A673 (cell line): ENCODE results near the gene RGS6. TPM values are rescaled to one million over a fixed set of nuclear protein-coding genes. Genes with fewer than 3 reads are reported as not detected.

ENCODE experiments used
- BruUV-seq: library from RNA; stranded (reverse); fragments of 400-500 nt; replicated peaks from 2 replicates; lab custom pipeline; 2021; lab: Mats Ljungman, UMichigan
- CTCF ChIA-PET: fragments of 300-600 bp; sonication (Branson Sonifier 250); formaldehyde crosslinking; loops from one replicate; lab custom pipeline; 2022; ENCODE audit warnings: antibody characterized with exemption; lab: Charles Lee
- POLR2A ChIA-PET: fragments of 300-600 bp; sonication (Branson Sonifier 250); formaldehyde crosslinking; loops from one replicate; lab custom pipeline; 2022; ENCODE audit warnings: antibody characterized with exemption; ENCODE audit not compliant: low non-redundant PET; lab: Charles Lee
- DNase-seq: peaks from one replicate; pipeline ENCODE4 v3.0.0-alpha.2; 2015; ENCODE audit warnings: low spot score
- H3K27ac ChIP-seq: fragments of 200-600 bp; sonication (generic); 2 replicates; pipeline ENCODE4 v1.5.1; 2016; ENCODE audit warnings: mixed run types, low read depth, mild to moderate bottlenecking, mixed read lengths, antibody characterized with exemption, low read length; ENCODE audit not compliant: poor library complexity, severe bottlenecking
- H3K27me3 ChIP-seq: fragments of 200-600 bp; sonication (generic); replicated peaks from 2 replicates; pipeline ENCODE4 v1.6.1; 2017; ENCODE audit warnings: mixed run types, low read depth, mild to moderate bottlenecking, mixed read lengths, antibody characterized with exemption, low read length; ENCODE audit not compliant: insufficient read depth, poor library complexity
- H3K36me3 ChIP-seq: fragments of 200-600 bp; sonication (generic); 2 replicates; pipeline ENCODE4 v1.6.1; 2016; ENCODE audit warnings: mixed run types, mild to moderate bottlenecking, mixed read lengths, antibody characterized with exemption, low read length; ENCODE audit not compliant: insufficient read depth, poor library complexity, severe bottlenecking
- H3K4me1 ChIP-seq: fragments of 200-600 bp; sonication (generic); 2 replicates; pipeline ENCODE4 v1.6.1; 2017; ENCODE audit warnings: mixed run types, mild to moderate bottlenecking, mixed read lengths, antibody characterized with exemption, low read length; ENCODE audit not compliant: insufficient read depth, poor library complexity, severe bottlenecking
- H3K4me3 ChIP-seq: fragments of 200-600 bp; sonication (generic); 2 replicates; pipeline ENCODE4 v1.5.1; 2016; ENCODE audit warnings: low read depth, mixed run types, mild to moderate bottlenecking, mixed read lengths, low read length; ENCODE audit not compliant: poor library complexity, severe bottlenecking
- H3K9me3 ChIP-seq: fragments of 200-600 bp; sonication (generic); 2 replicates; pipeline ENCODE4 v1.6.1; 2016; ENCODE audit warnings: mixed run types, low read depth, mild to moderate bottlenecking, mixed read lengths, antibody characterized with exemption, low read length; ENCODE audit not compliant: poor library complexity, severe bottlenecking
- EZH2 ChIP-seq: fragments of 200-600 bp; sonication (generic); IDR thresholded peaks from 2 replicates; pipeline ENCODE4 v1.6.1; 2017; ENCODE audit warnings: borderline replicate concordance, low read depth, mild to moderate bottlenecking, mixed read lengths, antibody characterized with exemption, low read length; ENCODE audit not compliant: poor library complexity, severe bottlenecking
- intact Hi-C: fragments of 100-400 bp; cut with micrococcal nuclease; formaldehyde crosslinking; loops from one replicate; pipeline ENCODE4 v1.10.0; 2022; ENCODE audit not compliant: unreplicated experiment
- total RNA-seq: library from RNA; stranded (reverse); gene quantifications from 2 replicates; pipeline ENCODE4 v1.2.3, GENCODE V29; 2021
- TF ChIP-seq, protein P1 (sequence below): fragments of 300-800, 200-600 bp; sonication (generic); conservative IDR thresholded peaks from 2 replicates; pipeline ENCODE4 v1.5.1; 2017; ENCODE audit warnings: low read depth, mild to moderate bottlenecking, antibody characterized with exemption, low read length, moderate library complexity, mixed read lengths

RGS6 gene
- total RNA-seq, 1 experiment from 2014 or later = not detected

GRCh38 chr14:72557671-72558070, 625.4 kb downstream of the RGS6 start:
- peaks cover 4% of the 10 kb centered on the region for H3K27me3 ChIP-seq
- no TSS peak for BruUV-seq
- no peaks in the 10 kb centered on the region for H3K4me1 ChIP-seq
- no peak overlapping the region for H3K27ac ChIP-seq
- no peak overlapping the region for H3K4me3 ChIP-seq
- CTCF ChIA-PET = no interaction called here
- DNase-seq = no peak
- TF ChIP-seq EZH2 = no peak
- TF ChIP-seq, protein P1, sequence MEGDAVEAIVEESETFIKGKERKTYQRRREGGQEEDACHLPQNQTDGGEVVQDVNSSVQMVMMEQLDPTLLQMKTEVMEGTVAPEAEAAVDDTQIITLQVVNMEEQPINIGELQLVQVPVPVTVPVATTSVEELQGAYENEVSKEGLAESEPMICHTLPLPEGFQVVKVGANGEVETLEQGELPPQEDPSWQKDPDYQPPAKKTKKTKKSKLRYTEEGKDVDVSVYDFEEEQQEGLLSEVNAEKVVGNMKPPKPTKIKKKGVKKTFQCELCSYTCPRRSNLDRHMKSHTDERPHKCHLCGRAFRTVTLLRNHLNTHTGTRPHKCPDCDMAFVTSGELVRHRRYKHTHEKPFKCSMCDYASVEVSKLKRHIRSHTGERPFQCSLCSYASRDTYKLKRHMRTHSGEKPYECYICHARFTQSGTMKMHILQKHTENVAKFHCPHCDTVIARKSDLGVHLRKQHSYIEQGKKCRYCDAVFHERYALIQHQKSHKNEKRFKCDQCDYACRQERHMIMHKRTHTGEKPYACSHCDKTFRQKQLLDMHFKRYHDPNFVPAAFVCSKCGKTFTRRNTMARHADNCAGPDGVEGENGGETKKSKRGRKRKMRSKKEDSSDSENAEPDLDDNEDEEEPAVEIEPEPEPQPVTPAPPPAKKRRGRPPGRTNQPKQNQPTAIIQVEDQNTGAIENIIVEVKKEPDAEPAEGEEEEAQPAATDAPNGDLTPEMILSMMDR = no peak
- H3K36me3 ChIP-seq = no peaks in the 10 kb centered on the region
- POLR2A ChIA-PET = no interaction called here
- H3K9me3 ChIP-seq = no peaks in the 10 kb centered on the region
- intact Hi-C loops = no loop called here

GRCh38 chr14:72558721-72559120, 626.5 kb downstream of the RGS6 start:
- Histone ChIP-seq H3K9me3 (no peaks in the 10 kb centered on the region), H3K27me3 (peaks cover 4% of the 10 kb centered on the region), H3K27ac (no peak overlapping the region), H3K4me1 (no peaks in the 10 kb centered on the region), H3K36me3 (no peaks in the 10 kb centered on the region), H3K4me3 (no peak overlapping the region)
- POLR2A ChIA-PET = no interaction called here
- CTCF ChIA-PET = no interaction called here
- intact Hi-C loops = no loop called here
- BruUV-seq = no TSS peak
- TF ChIP-seq EZH2 = no peak
- TF ChIP-seq, protein P1 = no peak
- no peak for DNase-seq

- no peak overlapping the region for H3K27ac ChIP-seq
- ChIA-PET CTCF (no interaction called here), POLR2A (no interaction called here)
- H3K9me3 ChIP-seq = no peaks in the 10 kb centered on the region
- H3K4me3 ChIP-seq = no peak overlapping the region
- no peak for TF ChIP-seq EZH2
- TF ChIP-seq, protein P1 = no peak
- H3K27me3 ChIP-seq = peaks cover 4% of the 10 kb centered on the region
- H3K36me3 ChIP-seq = no peaks in the 10 kb centered on the region
- intact Hi-C loops = no loop called here
- no peak for DNase-seq
- no peaks in the 10 kb centered on the region for H3K4me1 ChIP-seq
- BruUV-seq = no TSS peak
Observed at GRCh38 chr14:72559202-72559601, 627.0 kb downstream of the RGS6 start.
